TTC549 (cell line): Measurements from ENCODE around the gene KHK.
"Not testable (repeated sequence)": the region's sequence is repeated elsewhere in the genome, so short reads cannot be mapped to it uniquely, and the experiment has no call there.

Experiments used
- FAIRE-seq: peaks from 2 replicates; lab custom pipeline; 2012; peaks lifted over from hg19 to GRCh38; lab: Jason Lieb, UNC

The KHK gene

DNA sequence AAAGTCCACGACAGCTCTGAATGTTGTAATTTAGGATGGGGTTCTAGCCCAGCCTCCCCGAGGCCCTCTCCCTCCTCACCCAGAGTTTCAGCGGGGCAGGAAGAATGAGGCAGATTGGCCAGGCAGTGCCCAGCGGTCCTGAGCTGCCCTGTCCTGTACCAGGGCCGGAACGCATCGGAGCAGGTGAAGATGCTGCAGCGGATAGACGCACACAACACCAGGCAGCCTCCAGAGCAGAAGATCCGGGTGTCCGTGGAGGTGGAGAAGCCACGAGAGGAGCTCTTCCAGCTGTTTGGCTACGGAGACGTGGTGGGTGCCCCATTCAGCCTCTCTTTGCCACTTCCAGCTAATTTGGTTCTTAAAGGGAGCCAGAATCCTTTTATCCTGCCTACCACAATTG lies 10.8 kb downstream of the KHK start:
- FAIRE-seq: no peak

DNA sequence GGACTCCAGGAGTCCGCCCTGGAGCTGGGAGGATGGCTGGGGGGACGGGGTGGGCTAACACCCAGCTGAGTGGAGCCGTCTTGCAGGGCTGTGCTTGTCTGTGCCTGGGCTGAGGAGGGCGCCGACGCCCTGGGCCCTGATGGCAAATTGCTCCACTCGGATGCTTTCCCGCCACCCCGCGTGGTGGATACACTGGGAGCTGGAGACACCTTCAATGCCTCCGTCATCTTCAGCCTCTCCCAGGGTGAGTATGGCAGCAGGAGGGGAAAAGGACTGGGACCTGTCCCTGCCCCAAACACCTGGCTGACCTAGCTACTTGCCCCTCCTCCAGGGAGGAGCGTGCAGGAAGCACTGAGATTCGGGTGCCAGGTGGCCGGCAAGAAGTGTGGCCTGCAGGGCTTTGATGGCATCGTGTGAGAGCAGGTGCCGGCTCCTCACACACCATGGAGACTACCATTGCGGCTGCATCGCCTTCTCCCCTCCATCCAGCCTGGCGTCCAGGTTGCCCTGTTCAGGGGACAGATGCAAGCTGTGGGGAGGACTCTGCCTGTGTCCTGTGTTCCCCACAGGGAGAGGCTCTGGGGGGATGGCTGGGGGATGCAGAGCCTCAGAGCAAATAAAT lies 12.9 kb downstream of the KHK start:
- FAIRE-seq: no peak

DNA sequence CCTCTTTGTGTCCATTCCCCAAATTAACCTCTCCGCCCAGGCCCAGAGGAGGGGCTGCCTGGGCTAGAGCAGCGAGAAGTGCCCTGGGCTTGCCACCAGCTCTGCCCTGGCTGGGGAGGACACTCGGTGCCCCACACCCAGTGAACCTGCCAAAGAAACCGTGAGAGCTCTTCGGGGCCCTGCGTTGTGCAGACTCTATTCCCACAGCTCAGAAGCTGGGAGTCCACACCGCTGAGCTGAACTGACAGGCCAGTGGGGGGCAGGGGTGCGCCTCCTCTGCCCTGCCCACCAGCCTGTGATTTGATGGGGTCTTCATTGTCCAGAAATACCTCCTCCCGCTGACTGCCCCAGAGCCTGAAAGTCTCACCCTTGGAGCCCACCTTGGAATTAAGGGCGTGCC lies 13.5 kb downstream of the KHK start:
- FAIRE-seq: no peak

DNA sequence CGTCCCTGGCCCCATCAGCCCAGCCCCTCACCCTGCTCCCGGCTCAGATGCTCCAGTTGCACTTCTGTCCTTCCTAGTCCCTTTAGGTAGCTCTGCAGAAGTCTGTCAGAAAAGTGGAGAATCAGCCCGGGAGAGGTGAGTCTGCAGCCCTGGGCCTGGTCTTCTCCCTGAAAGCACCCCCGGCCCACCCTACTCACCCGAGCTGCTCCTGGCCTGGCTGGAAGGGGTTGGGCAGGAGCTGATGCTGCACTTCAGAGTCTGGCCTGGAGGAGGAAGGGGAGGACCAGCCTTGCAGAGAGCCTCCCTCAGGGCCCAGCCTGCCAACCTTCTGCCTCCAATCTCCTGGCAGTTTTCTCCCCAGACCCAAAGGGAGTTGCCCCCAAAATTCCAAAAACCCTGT lies 15.8 kb downstream of the KHK start:
- no peak for FAIRE-seq

DNA sequence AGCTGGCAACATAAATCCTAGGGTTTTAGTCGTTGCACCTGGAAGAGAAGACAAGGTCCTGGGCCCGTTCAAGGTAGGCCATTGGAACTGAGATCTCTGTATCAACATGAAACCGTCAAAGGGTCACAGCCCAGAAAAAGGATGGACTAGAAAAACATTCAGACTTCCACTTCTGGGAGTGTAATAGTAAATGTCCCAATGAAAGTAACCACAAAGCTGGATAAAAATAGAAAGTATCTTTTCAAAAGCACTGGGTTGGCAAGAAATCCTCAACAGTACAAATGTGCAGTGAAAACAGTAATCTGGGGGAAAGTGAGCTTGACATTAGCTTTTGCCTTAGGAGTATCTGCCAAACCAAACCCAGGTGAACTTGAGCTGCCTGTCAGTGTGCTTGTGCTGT lies 19.4 kb downstream of the KHK start:
- no peak for FAIRE-seq

DNA sequence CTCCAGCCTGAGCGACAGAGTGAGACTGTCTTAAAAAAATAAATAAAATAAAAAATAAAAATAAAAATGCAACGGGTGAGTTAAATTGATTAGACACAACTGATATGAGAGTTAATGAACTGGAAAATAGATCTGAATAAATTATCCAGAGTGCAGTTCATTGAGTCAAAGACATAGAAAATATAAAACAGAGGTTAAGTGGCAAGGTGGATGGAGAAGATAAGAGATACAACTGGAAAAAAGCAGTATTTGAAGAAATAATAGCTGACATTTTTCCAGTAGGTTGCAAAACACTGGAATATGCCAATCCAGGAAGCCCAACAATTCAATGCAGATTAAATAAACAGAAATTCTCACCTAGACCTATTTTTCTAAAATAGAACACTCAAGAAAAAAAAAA lies 21.6 kb downstream of the KHK start:
- no peak for FAIRE-seq

DNA sequence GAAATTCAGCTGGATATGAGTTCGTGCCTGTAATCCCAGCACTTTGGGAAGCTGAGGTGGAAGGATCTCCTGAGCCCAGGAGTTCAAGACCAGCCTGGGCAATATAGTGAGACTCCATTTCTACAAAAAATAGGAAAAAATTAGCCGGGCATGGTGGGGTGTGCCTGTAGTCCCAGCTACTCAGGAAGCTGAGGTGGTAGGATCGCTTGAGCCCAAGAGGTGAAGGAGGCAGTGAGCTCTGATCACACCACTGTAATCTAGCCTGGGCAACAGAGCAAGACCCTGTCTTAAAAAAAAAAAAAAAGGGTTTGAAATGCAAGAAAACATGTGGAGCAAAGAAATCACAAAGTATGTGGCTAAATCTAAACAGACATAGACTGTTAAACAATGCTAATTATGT lies 22.5 kb downstream of the KHK start:
- no peak for FAIRE-seq

DNA sequence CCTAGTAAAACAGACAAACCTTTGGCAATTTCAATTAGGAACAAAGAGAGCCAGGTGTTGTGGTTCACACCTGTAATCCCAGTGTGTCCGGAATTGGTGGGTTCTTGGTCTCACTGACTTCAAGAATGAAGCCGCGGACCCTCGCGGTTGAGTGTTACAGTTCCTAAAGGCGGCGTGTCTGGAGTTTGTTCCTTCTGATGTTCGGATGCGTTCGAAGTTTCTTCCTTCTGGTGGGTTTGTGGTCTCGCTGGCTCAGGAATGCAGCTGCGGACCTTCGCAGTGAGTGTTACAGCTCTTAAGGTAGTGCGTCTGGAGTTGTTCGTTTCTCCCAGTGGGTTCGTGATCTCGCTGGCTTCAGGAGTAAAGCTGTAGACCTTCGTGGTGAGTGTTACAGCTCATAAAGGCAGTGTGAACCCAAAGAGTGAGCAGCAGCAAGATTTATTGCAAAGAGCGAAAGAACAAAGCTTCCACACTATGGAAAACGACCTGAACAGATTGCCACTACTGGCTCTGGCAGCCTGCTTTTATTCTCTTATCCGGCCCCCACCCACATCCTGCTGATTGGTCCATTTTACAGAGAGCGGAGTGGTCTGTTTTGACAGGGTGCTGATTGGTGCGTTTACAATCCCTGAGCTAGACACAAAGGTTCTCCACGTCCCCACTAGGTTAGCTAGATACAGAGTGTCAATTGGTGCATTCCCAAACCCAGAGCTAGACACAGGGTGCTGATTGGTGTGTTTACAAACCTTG lies 24.2 kb downstream of the KHK start:
- not testable (repeated sequence) for FAIRE-seq

DNA sequence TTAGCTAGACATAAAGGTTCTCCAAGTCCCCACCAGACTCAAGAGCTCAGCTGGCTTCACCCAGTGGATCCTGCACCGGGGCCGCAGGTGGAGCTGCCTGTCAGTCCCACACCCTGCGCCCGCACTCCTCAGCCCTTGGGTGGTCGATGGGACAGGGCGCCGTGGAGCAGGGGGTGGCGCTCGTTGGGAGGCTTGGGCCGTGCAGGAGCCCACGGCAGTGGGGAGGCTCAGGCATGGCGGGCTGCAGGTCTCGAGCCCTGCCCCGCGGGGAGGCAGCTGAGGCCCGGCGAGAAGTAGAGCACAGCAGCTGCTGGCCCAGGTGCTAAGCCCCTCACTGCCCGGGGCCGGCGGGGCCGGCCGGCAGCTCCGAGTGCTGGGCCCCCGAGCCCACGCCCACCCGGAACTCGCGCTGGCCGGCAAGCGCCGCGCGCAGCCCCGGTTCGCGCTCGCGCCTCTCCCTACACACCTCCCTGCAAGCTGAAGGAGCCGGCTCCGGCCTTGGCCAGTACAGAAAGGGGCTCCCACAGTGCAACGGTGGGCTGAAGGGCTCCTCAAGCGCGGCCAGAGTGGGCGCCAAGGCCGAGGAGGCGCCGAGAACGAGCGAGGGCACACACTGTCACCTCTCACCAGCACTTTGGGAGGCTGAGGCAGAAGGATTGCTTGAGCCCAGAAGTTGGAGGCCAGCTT lies 25.0 kb downstream of the KHK start:
- FAIRE-seq: not testable (repeated sequence)

DNA sequence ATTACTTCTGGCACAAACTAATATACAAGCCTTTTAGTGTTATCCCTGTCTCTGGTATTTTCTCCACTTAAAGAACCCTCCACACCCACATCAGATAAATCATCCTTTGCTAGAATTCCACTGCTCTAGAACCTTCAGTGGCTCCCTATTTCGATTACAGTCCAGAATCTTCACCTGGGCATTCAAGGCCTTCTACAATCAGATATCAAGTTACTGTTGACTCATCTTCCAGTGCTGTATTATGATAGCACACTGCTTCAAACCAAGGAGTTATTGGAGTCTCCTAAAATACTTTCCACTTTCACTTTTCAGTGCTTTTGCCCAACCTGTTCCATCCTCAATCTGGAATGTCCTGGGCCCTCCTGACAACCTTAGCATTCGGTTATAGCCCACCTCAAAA lies 28.9 kb downstream of the KHK start:
- FAIRE-seq: no peak

DNA sequence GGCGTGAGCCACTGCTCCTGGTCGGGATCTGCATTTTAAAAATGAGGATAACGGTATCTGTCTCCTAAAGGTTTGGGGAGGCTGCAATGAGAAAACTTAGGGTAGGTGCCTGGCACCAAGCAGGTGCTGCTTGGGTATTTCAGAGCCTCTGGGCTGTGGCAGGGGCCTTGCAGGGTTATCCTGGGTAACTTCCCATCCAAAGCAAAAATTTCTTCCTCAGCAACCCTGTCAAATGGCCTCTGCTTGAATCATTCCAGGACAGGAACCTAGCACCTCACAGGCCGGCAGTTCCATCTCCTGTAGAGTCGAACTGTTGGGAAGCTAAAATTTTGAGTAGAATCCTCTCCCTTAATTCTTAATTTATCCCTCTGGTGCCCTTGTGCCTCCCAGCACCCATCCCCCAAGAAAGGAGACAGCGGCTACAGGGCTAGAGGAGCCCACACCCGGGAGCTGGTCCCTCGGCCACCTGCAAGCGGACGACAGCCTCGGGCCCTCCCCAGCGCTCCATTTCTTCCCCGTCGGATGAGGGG lies 31.5 kb downstream of the KHK start:
- no peak for FAIRE-seq

DNA sequence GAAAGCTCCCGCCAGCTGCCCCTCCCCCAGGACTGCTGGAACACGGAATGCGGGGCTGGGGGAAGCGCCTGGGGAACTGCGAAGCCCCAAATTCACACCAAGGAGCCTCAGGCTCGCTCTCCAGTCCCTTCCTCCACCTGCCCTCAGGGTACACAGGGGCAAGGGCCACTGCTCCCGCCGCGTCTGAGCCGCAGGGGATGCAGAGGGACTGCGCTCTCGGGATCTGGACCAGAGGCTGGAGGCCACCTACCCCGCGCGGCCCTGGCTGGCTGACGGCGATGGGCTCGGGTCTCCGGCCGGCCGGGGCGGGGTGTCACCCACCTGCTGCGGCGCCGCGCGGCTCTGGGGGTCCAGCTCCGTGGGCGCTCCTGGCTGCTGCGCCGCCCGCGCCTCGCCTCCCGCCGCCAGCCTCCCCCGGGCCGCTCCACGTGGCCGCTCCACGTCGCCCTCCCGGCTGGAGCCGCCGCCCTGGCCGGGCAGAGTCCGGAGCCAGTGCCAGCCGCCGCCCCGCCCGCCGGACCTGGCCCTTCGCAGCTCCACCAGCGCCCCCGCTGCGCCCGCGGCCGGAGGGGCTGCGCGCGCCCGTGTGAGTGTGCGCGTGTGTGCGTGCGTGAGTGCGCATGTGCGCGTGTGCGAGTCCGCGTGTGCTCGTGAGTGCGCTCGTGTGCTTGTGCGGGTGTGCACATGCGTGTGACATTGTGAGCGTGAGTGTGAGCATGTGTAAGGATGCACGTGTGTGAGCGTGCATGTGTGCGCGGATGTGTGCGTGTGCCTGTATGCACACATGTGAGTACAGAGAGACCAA lies 32.2 kb downstream of the KHK start, which contains the start of gene CGREF1:
CGREF1 (minus strand) TSS at position 604 of the 805 bp plus-strand sequence. CDS start 14,762 bp downstream, outside the sequence.
- no peak for FAIRE-seq

DNA sequence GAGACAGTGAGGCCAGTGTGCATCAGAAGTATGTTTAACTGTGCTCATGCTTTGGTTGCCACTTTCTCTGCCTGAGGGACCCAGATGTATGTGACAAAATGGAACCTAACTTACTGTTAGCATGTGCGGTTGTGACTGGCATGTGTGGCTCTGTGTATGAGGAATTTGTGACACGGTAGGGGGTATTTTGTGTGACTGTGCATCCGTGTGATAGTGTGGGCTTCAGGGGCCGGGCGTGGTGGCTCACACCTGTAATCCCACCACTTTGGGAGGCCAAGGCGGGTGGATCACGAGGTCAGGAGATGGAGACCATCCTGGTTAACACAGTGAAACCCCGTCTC lies 32.7 kb downstream of the KHK start:
- not testable (repeated sequence) for FAIRE-seq

DNA sequence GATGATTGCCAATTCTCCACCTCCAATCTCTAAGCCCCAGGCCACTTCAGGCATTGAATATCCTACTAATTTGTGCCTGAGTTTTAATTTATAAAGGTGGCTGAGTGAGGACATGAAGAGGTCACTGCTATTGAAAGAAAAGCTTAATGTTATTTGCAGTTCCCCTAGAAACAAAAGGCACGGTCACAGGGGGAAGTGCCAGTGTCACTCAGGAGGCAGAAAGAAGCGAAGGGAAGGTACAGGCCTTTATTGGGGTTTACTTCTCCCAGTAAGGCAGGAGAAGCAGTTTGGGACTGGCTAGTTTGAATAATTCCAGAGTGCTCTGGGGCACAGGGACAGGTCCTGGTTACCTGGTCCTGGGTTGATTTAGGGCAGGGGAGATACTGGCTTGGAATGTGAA lies 35.3 kb downstream of the KHK start:
- no peak for FAIRE-seq

DNA sequence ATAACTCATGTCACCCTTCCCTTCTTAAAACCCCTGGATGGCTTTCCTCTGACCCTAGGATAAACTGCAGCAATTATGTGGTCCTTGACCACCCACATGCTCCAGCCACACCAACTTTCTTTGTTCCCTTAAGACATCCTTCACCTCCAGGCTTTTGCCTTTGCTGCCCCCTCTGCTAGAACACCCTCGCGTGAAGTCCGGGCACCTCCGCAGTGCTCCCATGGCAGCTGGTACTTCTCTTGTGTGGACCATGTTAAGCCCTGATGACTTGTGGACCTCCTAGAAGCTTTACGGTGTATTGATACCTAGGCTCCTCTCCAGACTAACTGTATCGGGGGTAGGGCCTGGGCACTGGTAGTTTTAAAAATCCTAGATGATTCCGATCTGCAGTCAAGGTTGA lies 36.2 kb downstream of the KHK start:
- FAIRE-seq: no peak

DNA sequence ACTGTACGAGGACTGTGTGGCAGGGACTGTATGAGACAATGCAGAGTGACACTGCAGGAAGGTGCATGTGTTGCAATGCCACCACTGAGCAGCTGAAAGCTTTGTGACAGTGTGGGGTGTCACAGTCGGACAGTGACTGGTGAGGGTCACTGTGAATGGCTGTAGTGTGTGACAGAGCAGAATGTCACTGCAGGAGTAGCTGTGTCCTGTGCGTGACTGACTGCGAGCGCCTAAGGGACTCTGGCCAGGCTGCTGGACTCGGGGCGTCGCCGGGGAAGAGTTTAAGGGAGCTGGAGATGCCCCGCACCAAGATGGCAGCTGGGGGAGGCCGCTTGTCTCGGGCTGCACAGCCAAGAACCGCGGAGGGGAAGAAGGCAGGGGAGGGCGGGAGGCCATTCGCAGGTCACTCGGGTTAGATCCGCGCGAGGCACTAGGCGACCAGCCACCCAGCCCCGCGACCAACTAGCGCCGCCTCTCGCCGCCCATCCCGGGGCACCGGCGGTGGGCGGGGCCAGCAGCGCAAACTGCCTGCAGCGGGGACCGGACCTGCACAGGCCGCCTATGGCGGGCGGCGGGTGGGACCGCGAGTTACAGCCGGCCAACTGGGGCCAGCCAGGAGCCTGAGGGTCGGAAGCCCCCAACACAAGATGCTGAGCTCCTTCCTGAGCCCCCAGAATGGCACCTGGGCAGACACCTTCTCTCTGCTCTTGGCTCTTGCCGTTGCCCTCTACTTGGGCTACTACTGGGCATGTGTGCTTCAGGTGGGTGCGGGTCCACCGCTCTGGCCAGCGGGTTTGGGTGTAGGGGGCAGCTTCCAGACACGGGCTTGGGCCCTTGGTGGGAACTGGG lies 37.0 kb downstream of the KHK start, which contains the start of gene ABHD1:
ABHD1 (plus strand) TSS at position 514 of the 849 bp plus-strand sequence; CDS start at position 648, 134 bp downstream.
- FAIRE-seq: no peak

DNA sequence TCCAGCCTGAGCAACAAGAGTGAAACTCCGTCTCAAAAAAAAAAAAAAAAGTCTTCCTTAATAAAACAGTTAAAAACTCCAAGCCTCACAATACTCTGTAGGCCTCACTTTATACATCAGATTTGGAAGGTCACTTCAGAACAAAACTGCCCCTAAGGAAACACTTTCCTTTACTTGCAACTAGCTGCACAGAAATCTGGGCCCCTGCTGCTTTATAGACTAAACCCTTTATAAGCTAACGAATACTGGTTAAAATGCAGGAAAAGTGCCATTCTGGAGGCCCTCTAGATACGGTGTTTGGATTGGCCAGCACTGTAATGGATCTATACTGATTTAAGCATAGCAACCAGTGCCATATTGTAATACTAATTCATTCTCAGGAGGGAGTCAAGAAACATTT lies 38.5 kb downstream of the KHK start:
- no peak for FAIRE-seq

DNA sequence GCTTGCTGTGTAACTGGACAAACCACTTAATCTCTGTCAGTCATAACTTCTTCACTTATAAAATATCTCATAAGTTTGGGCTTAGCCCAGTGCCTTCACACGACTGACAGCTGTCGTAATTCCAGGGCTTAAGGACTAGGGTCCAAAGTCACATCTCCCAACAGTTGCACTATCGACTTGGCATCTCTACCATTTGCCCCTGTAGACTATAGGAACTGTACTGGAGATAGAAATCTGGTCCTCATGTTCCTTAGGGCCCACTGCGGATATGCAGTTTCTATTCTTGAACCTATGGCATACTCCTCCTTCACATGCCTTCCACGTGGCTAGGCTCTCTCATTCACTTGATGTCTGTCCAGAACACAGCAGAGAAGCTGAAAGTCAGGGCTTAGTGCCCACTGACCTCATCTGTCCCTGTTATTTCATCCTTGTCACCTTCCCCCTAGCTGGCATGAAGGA lies 39.7 kb downstream of the KHK start:
- FAIRE-seq: no peak

DNA sequence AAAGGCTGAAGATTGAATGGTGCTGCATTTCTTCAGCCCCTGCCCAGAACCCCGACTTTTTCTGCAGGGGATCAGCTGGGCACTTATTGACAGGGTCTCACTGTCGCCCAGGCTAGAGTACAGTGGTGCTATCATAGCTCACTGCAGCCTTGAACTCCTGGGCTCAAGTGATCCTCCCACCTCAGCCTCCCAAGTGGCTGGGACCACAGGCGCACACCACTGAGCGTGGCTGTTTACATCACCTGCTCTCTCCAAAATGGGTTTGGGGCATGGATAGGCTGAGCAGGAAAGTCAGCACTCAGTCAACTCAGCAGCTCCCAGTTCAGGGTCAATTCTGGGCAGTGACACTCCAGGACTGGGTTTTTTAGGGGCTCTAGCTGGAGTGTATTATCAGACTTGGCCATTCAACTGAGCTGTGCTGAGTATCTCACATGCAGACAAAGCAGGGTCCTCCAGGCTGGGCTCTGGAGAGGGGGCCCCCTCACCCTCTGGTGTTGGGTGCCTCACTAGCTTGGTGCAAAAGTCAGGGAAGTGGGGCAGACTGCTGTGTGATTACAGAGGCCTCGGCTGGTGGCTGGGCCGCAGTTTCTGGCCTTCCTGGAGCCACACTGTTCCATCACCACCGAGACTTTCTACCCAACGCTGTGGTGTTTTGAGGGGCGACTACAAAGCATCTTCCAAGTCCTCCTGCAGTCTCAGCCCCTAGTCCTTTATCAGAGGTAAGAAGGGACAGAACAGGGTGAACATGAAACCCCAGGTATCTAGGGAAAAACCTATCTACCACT lies 41.5 kb downstream of the KHK start:
- FAIRE-seq: no peak
